Karpas-422 (cell line): ENCODE measurements around the gene CFC1. TPM values are rescaled to one million over a fixed set of nuclear protein-coding genes. Genes with fewer than 3 reads are reported as not detected.
"Not testable (repeated sequence)": the region's sequence is repeated elsewhere in the genome, so short reads cannot be mapped to it uniquely, and the experiment has no call there.

Experiments
- DNase-seq: peaks from one replicate; pipeline ENCODE4 v3.0.0-alpha.2; 2015
- H2AFZ ChIP-seq: fragments of 200-600 bp; sonication (generic); 2 replicates; pipeline ENCODE4 v1.6.1; 2014; ENCODE audit warnings: antibody characterized with exemption, low read length, mixed read lengths
- H3K27ac ChIP-seq: fragments of 200-600 bp; sonication (generic); 2 replicates; pipeline ENCODE4 v1.5.1; 2014; ENCODE audit warnings: mild to moderate bottlenecking, low read length, moderate library complexity
- H3K27me3 ChIP-seq: fragments of 200-600 bp; sonication (generic); 2 replicates; pipeline ENCODE4 v1.6.1; 2014; ENCODE audit warnings: low read length, mixed read lengths
- H3K36me3 ChIP-seq: fragments of 200-600 bp; sonication (generic); 2 replicates; pipeline ENCODE4 v1.6.1; 2014; ENCODE audit warnings: low read length, mixed read lengths; ENCODE audit not compliant: insufficient read depth
- H3K4me1 ChIP-seq: fragments of 200-600 bp; sonication (generic); 2 replicates; pipeline ENCODE4 v1.6.1; 2014; ENCODE audit warnings: mild to moderate bottlenecking, low read length, mixed read lengths
- H3K4me2 ChIP-seq: fragments of 200-600 bp; sonication (generic); 2 replicates; pipeline ENCODE4 v1.6.1; 2014; ENCODE audit warnings: low read length, low read depth, mild to moderate bottlenecking; ENCODE audit not compliant: poor library complexity, severe bottlenecking
- H3K4me3 ChIP-seq: fragments of 200-600 bp; sonication (generic); 2 replicates; pipeline ENCODE4 v1.5.1; 2014; ENCODE audit warnings: mild to moderate bottlenecking, antibody characterized with exemption, low read length, mixed read lengths
- H3K79me2 ChIP-seq: fragments of 200-600 bp; sonication (generic); 2 replicates; pipeline ENCODE4 v1.6.1; 2014; ENCODE audit warnings: mild to moderate bottlenecking, low read length, mixed read lengths
- H3K9ac ChIP-seq: fragments of 200-600 bp; sonication (generic); 2 replicates; pipeline ENCODE4 v1.6.0; 2014; ENCODE audit warnings: low read length
- H3K9me2 ChIP-seq: fragments of 200-600 bp; sonication (generic), shearing (Covaris generic); replicated peaks from 2 replicates; pipeline ENCODE4 v1.6.0; 2014; ENCODE audit warnings: mild to moderate bottlenecking, low read length, moderate library complexity; ENCODE audit not compliant: insufficient read depth
- H3K9me3 ChIP-seq: fragments of 300-700, 200-600 bp; sonication (generic); 2 replicates; pipeline ENCODE4 v1.6.1; 2014; ENCODE audit warnings: low read length, mixed read lengths
- H4K20me1 ChIP-seq: fragments of 200-600 bp; sonication (generic); 2 replicates; pipeline ENCODE4 v1.6.1; 2014; ENCODE audit warnings: mild to moderate bottlenecking, antibody characterized with exemption, low read length, low read depth; ENCODE audit not compliant: insufficient read depth
- total RNA-seq: library from RNA; depleted of rRNA; stranded (reverse); fragments of >200 nt; shearing (Covaris generic); gene quantifications from 2 replicates; pipeline ENCODE4 v1.2.3, GENCODE V29; 2014; ENCODE audit warnings: low replicate concordance

The CFC1 gene
- total RNA-seq, 1 experiment from 2014 or later = not detected

DNA sequence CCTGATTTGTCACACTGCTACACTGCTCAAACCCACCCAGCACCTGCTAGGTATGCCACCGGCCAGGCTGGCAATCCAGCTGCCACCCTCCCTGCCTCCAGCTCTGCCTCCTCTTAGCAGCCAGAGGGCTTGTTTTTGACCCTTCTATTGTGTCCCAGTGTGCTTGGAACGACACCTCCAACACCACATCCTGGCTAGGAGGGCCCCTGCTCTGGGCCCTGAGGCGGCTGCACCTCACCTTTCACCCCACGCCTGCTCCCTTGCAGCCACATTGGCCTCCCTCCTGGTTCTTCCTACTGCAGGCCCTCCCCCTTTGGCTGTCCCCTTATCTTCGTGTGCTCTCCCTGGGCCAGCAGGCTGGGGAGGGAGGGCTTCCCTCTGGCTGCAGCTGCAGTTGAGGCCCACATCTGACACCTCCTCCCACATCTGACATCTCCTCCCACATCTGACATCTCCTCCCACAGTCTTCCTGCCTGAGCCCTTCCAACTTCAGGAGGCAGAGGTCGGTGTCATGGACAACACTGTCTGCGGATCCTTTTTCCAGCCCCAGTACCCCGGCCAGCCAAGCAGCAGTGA, 23.1 kb downstream of the CFC1 start:
- H3K36me3 ChIP-seq, H3K4me2 ChIP-seq, H3K4me3 ChIP-seq, H3K27ac ChIP-seq, DNase-seq, H3K9ac ChIP-seq, H3K4me1 ChIP-seq, H2AFZ ChIP-seq, H3K9me2 ChIP-seq, H3K79me2 ChIP-seq, H3K9me3 ChIP-seq, H4K20me1 ChIP-seq, H3K27me3 ChIP-seq: not testable (repeated sequence)

DNA sequence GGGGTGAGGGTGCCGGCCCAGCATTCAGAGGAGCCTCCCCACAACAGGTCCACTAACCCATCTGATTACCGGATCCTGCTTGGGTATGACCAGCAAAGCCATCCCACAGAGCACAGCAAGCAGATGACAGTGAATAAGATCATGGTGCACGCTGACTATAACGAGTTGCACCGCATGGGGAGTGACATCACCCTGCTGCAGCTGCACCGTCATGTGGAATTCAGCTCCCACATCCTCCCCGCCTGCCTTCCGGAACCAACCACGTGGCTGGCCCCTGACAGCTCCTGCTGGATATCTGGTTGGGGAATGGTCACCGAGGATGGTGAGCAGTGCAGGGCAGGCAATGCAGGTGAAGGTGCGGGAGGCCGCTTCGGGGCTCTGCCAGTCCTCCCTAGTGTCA, 25.1 kb downstream of the CFC1 start:
- not testable (repeated sequence) for H4K20me1 ChIP-seq, DNase-seq, H3K27ac ChIP-seq, H3K9ac ChIP-seq, H2AFZ ChIP-seq, H3K9me2 ChIP-seq, H3K9me3 ChIP-seq, H3K4me3 ChIP-seq, H3K36me3 ChIP-seq, H3K4me2 ChIP-seq, H3K4me1 ChIP-seq, H3K27me3 ChIP-seq, H3K79me2 ChIP-seq

DNA sequence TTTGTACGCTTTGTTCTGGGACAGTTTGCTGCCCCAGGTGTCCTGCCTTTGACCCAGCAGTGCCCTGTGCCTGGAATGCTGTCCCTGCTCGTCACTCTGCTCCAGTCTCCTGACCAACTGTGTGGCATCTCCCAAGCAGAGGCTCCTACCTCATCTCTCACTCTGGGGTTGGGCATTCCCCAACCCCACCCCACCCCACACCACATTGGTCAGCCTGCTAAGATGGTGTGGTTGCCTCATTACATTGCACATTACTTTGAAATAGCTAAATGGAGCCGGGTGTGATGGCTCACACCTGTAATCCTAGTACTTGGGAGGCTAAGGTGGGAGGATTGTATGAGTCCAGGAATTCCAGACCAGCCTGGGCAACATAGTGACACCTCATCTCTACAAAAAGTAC, 27.4 kb downstream of the CFC1 start:
- not testable (repeated sequence) for H3K36me3 ChIP-seq, H2AFZ ChIP-seq, H3K9me2 ChIP-seq, H3K4me2 ChIP-seq, H3K27ac ChIP-seq, H3K27me3 ChIP-seq, H3K4me1 ChIP-seq, H3K9me3 ChIP-seq, DNase-seq, H4K20me1 ChIP-seq, H3K9ac ChIP-seq, H3K4me3 ChIP-seq, H3K79me2 ChIP-seq

DNA sequence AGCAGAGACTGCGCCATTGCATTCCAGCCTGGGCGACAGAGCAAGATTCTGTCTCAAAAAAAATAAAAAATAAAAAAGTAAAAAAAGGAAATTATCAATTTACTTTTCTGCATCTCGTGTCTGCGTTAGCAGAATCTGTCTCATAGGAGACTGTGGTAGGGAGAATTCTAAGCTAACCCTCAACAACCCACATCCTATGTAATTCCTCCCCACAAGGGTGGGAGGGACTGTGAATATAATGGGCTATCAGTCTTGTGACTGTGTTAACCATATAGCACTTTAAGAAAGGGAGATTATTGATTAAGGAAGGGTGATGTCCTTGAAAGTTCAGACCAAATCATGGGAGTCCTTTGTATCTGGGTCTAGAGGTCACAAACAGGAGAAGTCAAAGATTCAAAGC, 33.2 kb downstream of the CFC1 start:
- not testable (repeated sequence) for H3K4me1 ChIP-seq, H3K9me2 ChIP-seq, H3K36me3 ChIP-seq, H3K4me3 ChIP-seq, H2AFZ ChIP-seq, H3K27ac ChIP-seq, H3K27me3 ChIP-seq, H3K9me3 ChIP-seq, H3K4me2 ChIP-seq, H3K79me2 ChIP-seq, DNase-seq, H4K20me1 ChIP-seq, H3K9ac ChIP-seq

DNA sequence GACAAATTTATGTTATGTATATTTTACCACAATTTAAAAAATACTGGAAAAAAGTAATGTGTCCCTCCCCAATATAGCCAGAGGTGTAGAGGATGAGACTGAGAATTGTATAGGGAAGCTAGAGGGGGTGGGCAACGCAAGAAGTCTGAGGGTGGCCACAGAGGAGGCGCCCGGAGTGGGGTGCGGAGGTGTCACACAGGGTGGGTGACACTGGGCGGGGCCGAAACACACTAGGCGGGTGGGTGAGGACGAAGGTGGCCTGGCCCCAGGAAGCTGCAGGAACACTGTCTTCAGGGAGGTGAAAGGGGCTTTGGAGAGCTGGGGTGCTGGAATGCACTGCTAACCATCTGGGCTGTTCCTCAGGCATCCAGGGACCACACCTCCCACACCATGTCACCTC, 42.9 kb downstream of the CFC1 start:
- H3K27me3 ChIP-seq, H3K79me2 ChIP-seq, H3K4me1 ChIP-seq, DNase-seq, H4K20me1 ChIP-seq, H3K36me3 ChIP-seq, H3K4me3 ChIP-seq, H3K27ac ChIP-seq, H2AFZ ChIP-seq, H3K9me2 ChIP-seq, H3K4me2 ChIP-seq, H3K9ac ChIP-seq, H3K9me3 ChIP-seq: not testable (repeated sequence)

DNA sequence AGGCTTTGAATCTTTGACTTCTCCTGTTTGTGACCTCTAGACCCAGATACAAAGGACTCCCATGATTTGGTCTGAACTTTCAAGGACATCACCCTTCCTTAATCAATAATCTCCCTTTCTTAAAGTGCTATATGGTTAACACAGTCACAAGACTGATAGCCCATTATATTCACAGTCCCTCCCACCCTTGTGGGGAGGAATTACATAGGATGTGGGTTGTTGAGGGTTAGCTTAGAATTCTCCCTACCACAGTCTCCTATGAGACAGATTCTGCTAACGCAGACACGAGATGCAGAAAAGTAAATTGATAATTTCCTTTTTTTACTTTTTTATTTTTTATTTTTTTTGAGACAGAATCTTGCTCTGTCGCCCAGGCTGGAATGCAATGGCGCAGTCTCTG, 45.2 kb downstream of the CFC1 start:
- not testable (repeated sequence) for H3K36me3 ChIP-seq

DNA sequence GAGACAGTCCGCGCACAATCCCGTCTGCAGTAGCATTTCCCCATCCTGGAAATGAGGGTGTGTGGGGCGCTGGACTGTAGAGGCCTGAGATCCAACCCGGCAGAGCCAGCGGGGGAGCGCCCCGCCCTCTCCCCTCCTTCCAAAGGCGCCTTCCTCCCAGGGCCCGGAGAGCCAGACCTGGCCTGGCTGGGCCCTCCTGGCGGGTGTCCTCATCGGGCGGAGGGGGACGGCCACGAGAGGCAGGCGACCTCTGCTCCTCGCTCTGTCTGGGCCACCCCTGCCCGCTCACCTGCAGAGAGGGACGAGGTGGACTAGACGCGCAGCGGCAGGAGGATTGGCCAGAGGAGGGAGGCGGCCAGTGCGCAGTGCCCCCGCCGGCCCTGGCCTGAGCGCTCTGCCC, 49.9 kb downstream of the CFC1 start:
- H3K9ac ChIP-seq, H3K27ac ChIP-seq, H3K9me2 ChIP-seq, H3K4me2 ChIP-seq, H4K20me1 ChIP-seq, DNase-seq, H3K4me1 ChIP-seq, H2AFZ ChIP-seq, H3K79me2 ChIP-seq, H3K9me3 ChIP-seq, H3K4me3 ChIP-seq, H3K36me3 ChIP-seq, H3K27me3 ChIP-seq: not testable (repeated sequence)

More for the DNA sequence above, 45.2 kb downstream of the CFC1 start:
- not testable (repeated sequence) for H3K4me2 ChIP-seq, H3K27me3 ChIP-seq, H3K9me2 ChIP-seq, H3K4me3 ChIP-seq, H3K9me3 ChIP-seq, H3K9ac ChIP-seq, H4K20me1 ChIP-seq, H3K27ac ChIP-seq, DNase-seq, H2AFZ ChIP-seq, H3K4me1 ChIP-seq, H3K79me2 ChIP-seq

DNA sequence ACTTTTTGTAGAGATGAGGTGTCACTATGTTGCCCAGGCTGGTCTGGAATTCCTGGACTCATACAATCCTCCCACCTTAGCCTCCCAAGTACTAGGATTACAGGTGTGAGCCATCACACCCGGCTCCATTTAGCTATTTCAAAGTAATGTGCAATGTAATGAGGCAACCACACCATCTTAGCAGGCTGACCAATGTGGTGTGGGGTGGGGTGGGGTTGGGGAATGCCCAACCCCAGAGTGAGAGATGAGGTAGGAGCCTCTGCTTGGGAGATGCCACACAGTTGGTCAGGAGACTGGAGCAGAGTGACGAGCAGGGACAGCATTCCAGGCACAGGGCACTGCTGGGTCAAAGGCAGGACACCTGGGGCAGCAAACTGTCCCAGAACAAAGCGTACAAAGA, 51.0 kb downstream of the CFC1 start:
- H3K4me2 ChIP-seq, H3K27ac ChIP-seq, H2AFZ ChIP-seq, DNase-seq, H3K9me3 ChIP-seq, H3K79me2 ChIP-seq, H3K9ac ChIP-seq, H4K20me1 ChIP-seq, H3K4me3 ChIP-seq, H3K27me3 ChIP-seq, H3K9me2 ChIP-seq, H3K4me1 ChIP-seq, H3K36me3 ChIP-seq: not testable (repeated sequence)

DNA sequence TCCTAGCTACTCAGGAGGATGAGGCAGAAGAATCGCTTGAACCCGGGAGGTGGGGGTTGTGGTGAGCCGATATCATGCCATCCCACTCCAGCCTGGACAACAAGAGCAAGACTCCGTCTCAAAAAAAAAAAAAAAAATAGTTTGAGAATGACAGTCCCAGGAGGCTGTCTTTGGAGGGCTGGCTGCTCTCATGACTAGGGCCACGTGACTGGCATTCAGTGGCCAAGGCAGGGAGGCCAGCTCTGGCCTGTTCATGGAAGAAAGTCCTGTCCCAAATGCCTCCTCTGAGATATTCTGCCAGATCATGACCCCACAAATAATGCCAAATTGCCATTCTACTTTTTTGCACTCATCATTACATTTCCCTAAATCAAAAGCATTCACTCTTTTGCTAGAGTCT, 54.4 kb downstream of the CFC1 start:
- not testable (repeated sequence) for H3K4me2 ChIP-seq, H3K27me3 ChIP-seq, H3K27ac ChIP-seq, DNase-seq, H3K9me3 ChIP-seq, H3K4me3 ChIP-seq, H3K9me2 ChIP-seq, H2AFZ ChIP-seq, H3K9ac ChIP-seq, H3K79me2 ChIP-seq, H4K20me1 ChIP-seq, H3K4me1 ChIP-seq, H3K36me3 ChIP-seq
